ENCODE data around the gene NSA2.

NSA2 gene

DNA sequence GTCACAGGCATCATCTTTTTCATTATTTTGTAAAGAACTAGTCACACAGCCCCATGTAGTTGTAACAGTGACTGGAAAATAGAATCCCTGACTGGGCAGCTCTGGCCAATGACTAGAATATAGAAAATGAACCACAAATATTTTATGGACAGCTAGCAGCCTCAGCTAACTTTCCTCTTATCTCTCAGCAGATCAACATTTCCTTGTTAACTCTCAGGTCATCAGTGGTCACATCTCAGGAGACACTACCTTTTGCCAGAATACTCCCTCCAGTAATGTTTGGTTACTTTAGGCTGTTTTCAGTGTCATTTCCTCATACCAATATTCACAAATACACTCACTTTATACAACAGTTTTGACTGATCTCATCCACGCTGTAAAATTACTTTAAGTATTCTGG lies 55.2 kb downstream of the NSA2 start:
- no peak for DNase-seq

DNA sequence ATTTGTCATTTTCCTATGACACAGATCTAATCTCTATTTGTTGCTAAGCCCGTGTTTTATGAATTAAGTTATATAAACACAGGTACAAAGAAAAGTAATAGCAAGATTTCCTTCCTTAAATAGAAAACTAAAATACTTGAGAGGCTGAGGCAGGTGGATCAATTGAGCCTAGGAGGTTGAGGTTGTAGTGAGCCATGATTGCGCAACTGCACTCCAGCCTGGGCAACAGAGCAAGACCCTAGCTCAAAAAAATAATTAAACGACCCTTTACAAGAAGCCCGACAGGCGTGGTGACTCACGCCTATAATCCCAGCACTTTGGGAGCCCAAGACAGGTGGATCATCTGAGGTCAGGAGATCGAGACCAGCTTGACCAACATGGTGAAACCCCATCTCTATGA lies 62.4 kb downstream of the NSA2 start:
- DNase-seq, result no peak

Measured in 8988T (cell line).